ENCODE results near the gene COPB2.

DNA sequence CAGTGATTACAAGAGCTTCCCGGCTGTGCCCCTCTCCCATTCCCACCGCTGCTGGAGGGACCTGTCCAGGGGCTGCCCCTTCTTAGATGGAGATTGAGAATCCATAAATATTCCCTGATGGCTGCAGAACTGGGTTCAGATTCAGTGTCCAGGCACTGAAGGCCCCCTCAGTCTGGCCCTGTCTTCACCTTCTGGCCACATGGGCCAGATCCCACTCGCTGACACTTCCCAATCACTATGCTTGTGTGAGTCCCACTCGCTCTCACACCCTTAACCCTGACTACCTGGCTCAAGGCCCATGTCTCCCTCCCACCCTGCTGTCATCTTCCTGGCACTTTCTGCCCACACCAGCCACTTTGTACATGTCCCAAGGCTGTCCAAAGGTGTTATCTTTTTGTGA is 61.1 kb downstream of the COPB2 start:
- TF ChIP-seq EP300 (IDR thresholded peaks at IDR 0.05; ENCODE audit: borderline replicate concordance in 1 of 2, low read depth in 1 of 2, low read length in 1 of 2) (no peak), RFX5 (IDR thresholded peaks at IDR 0.05; ENCODE audit: low read length) (no peak), TAF1 (IDR thresholded peaks at IDR 0.05; ENCODE audit: borderline replicate concordance, low read depth, low read length) (no peak), RXRA (IDR thresholded peaks at IDR 0.05; ENCODE audit: borderline replicate concordance, low read depth) (no peak)
- TF ChIP-seq, protein P1, sequence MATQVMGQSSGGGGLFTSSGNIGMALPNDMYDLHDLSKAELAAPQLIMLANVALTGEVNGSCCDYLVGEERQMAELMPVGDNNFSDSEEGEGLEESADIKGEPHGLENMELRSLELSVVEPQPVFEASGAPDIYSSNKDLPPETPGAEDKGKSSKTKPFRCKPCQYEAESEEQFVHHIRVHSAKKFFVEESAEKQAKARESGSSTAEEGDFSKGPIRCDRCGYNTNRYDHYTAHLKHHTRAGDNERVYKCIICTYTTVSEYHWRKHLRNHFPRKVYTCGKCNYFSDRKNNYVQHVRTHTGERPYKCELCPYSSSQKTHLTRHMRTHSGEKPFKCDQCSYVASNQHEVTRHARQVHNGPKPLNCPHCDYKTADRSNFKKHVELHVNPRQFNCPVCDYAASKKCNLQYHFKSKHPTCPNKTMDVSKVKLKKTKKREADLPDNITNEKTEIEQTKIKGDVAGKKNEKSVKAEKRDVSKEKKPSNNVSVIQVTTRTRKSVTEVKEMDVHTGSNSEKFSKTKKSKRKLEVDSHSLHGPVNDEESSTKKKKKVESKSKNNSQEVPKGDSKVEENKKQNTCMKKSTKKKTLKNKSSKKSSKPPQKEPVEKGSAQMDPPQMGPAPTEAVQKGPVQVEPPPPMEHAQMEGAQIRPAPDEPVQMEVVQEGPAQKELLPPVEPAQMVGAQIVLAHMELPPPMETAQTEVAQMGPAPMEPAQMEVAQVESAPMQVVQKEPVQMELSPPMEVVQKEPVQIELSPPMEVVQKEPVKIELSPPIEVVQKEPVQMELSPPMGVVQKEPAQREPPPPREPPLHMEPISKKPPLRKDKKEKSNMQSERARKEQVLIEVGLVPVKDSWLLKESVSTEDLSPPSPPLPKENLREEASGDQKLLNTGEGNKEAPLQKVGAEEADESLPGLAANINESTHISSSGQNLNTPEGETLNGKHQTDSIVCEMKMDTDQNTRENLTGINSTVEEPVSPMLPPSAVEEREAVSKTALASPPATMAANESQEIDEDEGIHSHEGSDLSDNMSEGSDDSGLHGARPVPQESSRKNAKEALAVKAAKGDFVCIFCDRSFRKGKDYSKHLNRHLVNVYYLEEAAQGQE (IDR thresholded peaks at IDR 0.05; ENCODE audit: low read depth, low read length): no peak
- TF ChIP-seq, protein P2, sequence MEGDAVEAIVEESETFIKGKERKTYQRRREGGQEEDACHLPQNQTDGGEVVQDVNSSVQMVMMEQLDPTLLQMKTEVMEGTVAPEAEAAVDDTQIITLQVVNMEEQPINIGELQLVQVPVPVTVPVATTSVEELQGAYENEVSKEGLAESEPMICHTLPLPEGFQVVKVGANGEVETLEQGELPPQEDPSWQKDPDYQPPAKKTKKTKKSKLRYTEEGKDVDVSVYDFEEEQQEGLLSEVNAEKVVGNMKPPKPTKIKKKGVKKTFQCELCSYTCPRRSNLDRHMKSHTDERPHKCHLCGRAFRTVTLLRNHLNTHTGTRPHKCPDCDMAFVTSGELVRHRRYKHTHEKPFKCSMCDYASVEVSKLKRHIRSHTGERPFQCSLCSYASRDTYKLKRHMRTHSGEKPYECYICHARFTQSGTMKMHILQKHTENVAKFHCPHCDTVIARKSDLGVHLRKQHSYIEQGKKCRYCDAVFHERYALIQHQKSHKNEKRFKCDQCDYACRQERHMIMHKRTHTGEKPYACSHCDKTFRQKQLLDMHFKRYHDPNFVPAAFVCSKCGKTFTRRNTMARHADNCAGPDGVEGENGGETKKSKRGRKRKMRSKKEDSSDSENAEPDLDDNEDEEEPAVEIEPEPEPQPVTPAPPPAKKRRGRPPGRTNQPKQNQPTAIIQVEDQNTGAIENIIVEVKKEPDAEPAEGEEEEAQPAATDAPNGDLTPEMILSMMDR (IDR thresholded peaks at IDR 0.05): no peak

Data from SK-N-SH (cell line).